BLaER1 treated with 17β-estradiol and CSF1 and Interleukin-3, amounts not matched to agents 10 nM and 100 nM (cell line): ENCODE measurements around the gene ABCA6.

Source experiments
- H3K27ac ChIP-seq, 11 experiments: shearing (Covaris generic); formaldehyde crosslinking; 2 replicates each; pipeline ENCODE4 v1.8.1; 2022
- H3K27me3 ChIP-seq, 11 experiments: shearing (Covaris generic); formaldehyde crosslinking; 2 replicates each; pipeline ENCODE4 v1.8.1; 2022
- H3K36me3 ChIP-seq, 11 experiments: shearing (Covaris generic); formaldehyde crosslinking; 2 replicates each; pipeline ENCODE4 v1.8.1; 2022
- H3K4me1 ChIP-seq, 10 experiments: shearing (Covaris generic); formaldehyde crosslinking; 2 replicates each; pipeline ENCODE4 v1.8.1; 2022
- H3K4me2 ChIP-seq, 11 experiments: shearing (Covaris generic); formaldehyde crosslinking; 2 replicates each; pipeline ENCODE4 v1.8.1; 2022
- H3K4me3 ChIP-seq, 10 experiments: shearing (Covaris generic); formaldehyde crosslinking; 2 replicates each; pipeline ENCODE4 v1.8.1; 2022
- H3K9ac ChIP-seq, 11 experiments: shearing (Covaris generic); formaldehyde crosslinking; 2 replicates each; pipeline ENCODE4 v1.8.1; 2022
- H3K9me3 ChIP-seq, 11 experiments: shearing (Covaris generic); formaldehyde crosslinking; replicated peaks in 1 of 11; 2 replicates each; pipeline ENCODE4 v1.8.1; 2022
- H4K20me1 ChIP-seq, 11 experiments: shearing (Covaris generic); formaldehyde crosslinking; 2 replicates each; pipeline ENCODE4 v1.8.1; 2022
- Cebpa-rat ChIP-seq, 11 experiments: shearing (Covaris generic); IDR thresholded peaks; 2 replicates each; pipeline ENCODE4 v1.8.1; 2022

ABCA6 gene

GRCh38 chr17:69062860-69063581, 78.7 kb downstream of the ABCA6 start:
- H3K27ac ChIP-seq, result peak overlapping the region in 5 of 11 experiments; percentile 41 to 85 (median 81); a peak in 9 of 22 replicates
- TF ChIP-seq Cebpa-rat (IDR thresholded peaks at IDR 0.05), result no peak
- peaks cover 7 to 27% (median 16%) of the 10 kb centered on the region in 11 experiments; a peak in 19 of 22 replicates for H3K9me3 ChIP-seq
- H3K27me3 ChIP-seq, result no peaks in the 10 kb centered on the region
- H4K20me1 ChIP-seq, result no peaks in the 10 kb centered on the region
- H3K4me2 ChIP-seq, result peak overlapping the region in 6 of 11 experiments; percentile 22 to 81 (median 62); a peak in 11 of 22 replicates
- peaks cover 47 to 87% (median 73%) of the 10 kb centered on the region in 10 experiments for H3K4me1 ChIP-seq
- no peak overlapping the region for H3K4me3 ChIP-seq
- peak overlapping the region in 2 of 11 experiments; percentile 25 to 49; a peak in 3 of 22 replicates for H3K9ac ChIP-seq
- no peaks in the 10 kb centered on the region; a peak in 1 of 22 replicates for H3K36me3 ChIP-seq

DNA sequence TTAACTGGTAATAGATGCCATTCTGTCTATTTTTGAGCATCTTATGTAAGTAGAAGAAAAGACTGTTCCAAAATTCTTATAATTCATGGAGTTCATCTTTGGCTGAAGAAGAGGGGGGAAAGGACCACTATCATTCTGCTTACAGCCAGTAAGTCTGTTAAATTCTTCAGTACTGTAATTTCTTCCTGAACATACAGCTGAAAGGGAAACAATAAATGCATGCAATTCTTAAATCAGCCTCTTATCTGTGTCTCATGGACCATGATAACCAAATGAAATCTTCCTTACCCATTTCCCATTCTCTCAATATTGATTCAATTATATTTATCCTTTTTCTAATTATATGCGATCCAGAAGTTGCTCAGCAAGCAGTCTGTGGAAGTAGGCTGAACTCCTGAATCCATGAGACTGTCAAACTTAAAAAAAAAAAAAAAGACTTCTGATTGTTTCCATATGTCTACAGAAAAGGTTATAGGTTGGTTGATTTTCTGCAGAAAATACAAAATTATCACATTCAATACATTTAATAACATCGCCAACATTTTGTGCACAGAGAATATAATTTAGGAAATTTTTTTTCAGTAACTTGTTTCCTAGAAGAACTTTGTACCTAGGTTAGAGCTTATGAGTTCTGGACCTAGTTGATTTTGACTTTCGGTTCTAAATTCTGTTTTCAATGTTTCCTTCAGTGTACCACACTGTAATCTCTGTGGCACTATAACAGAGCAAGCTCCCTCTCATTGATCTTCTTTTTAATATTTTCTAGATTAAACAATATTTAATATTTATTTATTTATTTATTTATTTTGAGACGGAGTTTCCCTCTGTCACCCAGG, 79.8 kb downstream of the ABCA6 start:
- H3K4me2 ChIP-seq, result peak overlapping the region; percentile 5 to 81 (median 67); a peak in 19 of 22 replicates
- H3K27me3 ChIP-seq, result no peaks in the 10 kb centered on the region
- H3K9ac ChIP-seq, result no peak overlapping the region
- H4K20me1 ChIP-seq, result no peaks in the 10 kb centered on the region
- no peak overlapping the region for H3K4me3 ChIP-seq
- no peak for TF ChIP-seq Cebpa-rat (IDR thresholded peaks at IDR 0.05)
- peaks cover 12 to 37% (median 27%) of the 10 kb centered on the region in 11 experiments; a peak in 21 of 22 replicates for H3K9me3 ChIP-seq
- H3K27ac ChIP-seq, result peak overlapping the region in 9 of 11 experiments; percentile 0 to 83 (median 65); a peak in 16 of 22 replicates
- peaks cover 43 to 76% (median 62%) of the 10 kb centered on the region in 10 experiments for H3K4me1 ChIP-seq
- no peaks in the 10 kb centered on the region; a peak in 1 of 22 replicates for H3K36me3 ChIP-seq

- H3K9ac ChIP-seq, result peak within 1 kb of the TSS in 5 of 11 experiments; percentile 5 to 28 (median 20); a peak in 4 of 22 replicates
- H3K4me3 ChIP-seq, result no peak within 1 kb of the TSS; a peak in 3 of 20 replicates
- H3K4me1 ChIP-seq, result peaks cover 32 to 65% (median 51%) of the 10 kb centered on the region in 10 experiments
- no peaks in the 10 kb centered on the region for H3K27me3 ChIP-seq
- H3K36me3 ChIP-seq, result no peaks in the 10 kb centered on the region; a peak in 1 of 22 replicates
- H3K9me3 ChIP-seq, result peaks cover 17 to 46% (median 33%) of the 10 kb centered on the region in 11 experiments; a peak in 21 of 22 replicates
- no peak for TF ChIP-seq Cebpa-rat (IDR thresholded peaks at IDR 0.05)
- no peaks in the 10 kb centered on the region for H4K20me1 ChIP-seq
- peak within 1 kb of the TSS; percentile 10 to 81 (median 59); a peak in 20 of 22 replicates for H3K27ac ChIP-seq
- H3K4me2 ChIP-seq, result peak within 1 kb of the TSS; percentile 47 to 77 (median 66)
Observed at GRCh38 chr17:69060822-69061221, 80.9 kb downstream of the ABCA6 start, which contains the start of gene ABCA9. ABCA9 (minus strand) TSS chr17:69060927; CDS start chr17:69051126, 9,801 bp downstream.

GRCh38 chr17:69059458-69060175, 82.1 kb downstream of the ABCA6 start:
- Histone ChIP-seq H3K4me3 (peak overlapping the region in 1 of 10 experiments; percentile 4; a peak in 1 of 20 replicates), H3K27ac (peak overlapping the region in 4 of 11 experiments; percentile 0 to 9 (median 6); a peak in 2 of 22 replicates)
- no peak for TF ChIP-seq Cebpa-rat (IDR thresholded peaks at IDR 0.05)

DNA sequence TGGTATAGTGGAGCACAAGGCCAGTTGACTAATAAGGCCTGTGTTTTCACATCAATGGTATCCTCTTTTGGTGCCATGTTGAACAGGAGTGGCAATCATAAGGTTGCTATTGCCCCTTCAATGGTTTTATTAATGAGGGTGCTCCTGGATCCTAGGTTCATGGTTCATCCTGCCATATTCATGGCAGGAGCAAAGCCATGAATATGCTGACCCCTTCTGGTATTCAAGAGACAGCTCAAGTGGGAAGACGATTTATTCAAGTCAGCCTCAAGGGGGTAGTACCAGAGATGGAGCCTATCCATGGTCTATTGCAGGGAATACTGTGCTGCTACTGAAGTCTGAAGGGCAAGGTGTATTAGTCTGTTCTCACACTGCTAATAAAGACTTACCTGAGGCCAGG, 83.5 kb downstream of the ABCA6 start:
- Histone ChIP-seq H4K20me1 (no peaks in the 10 kb centered on the region), H3K4me3 (no peak overlapping the region), H3K27ac (no peak overlapping the region), H3K4me1 (peaks cover 22 to 39% (median 35%) of the 10 kb centered on the region in 10 experiments), H3K36me3 (no peaks in the 10 kb centered on the region; a peak in 1 of 22 replicates), H3K9ac (no peak overlapping the region), H3K9me3 (peaks cover 17 to 54% (median 30%) of the 10 kb centered on the region in 11 experiments), H3K4me2 (no peak overlapping the region), H3K27me3 (no peaks in the 10 kb centered on the region)
- TF ChIP-seq Cebpa-rat (IDR thresholded peaks at IDR 0.05), result no peak

More at GRCh38 chr17:69059458-69060175, 82.1 kb downstream of the ABCA6 start:
- Histone ChIP-seq H3K4me1 (peaks cover 32 to 53% (median 44%) of the 10 kb centered on the region in 10 experiments), H3K27me3 (no peaks in the 10 kb centered on the region), H3K36me3 (no peaks in the 10 kb centered on the region; a peak in 1 of 22 replicates), H3K9me3 (peaks cover 17 to 48% (median 30%) of the 10 kb centered on the region in 11 experiments), H4K20me1 (no peaks in the 10 kb centered on the region), H3K9ac (no peak overlapping the region), H3K4me2 (peak overlapping the region; percentile 2 to 77 (median 32); a peak in 17 of 22 replicates)

- no peaks in the 10 kb centered on the region for H3K27me3 ChIP-seq
- peaks cover 19 to 36% (median 31%) of the 10 kb centered on the region in 10 experiments for H3K4me1 ChIP-seq
- no peaks in the 10 kb centered on the region for H4K20me1 ChIP-seq
- no peak overlapping the region for H3K4me3 ChIP-seq
- no peak for TF ChIP-seq Cebpa-rat (IDR thresholded peaks at IDR 0.05)
- H3K27ac ChIP-seq, result no peak overlapping the region
- H3K9me3 ChIP-seq, result peaks cover 17 to 63% (median 30%) of the 10 kb centered on the region in 11 experiments
- no peaks in the 10 kb centered on the region; a peak in 1 of 22 replicates for H3K36me3 ChIP-seq
- H3K4me2 ChIP-seq, result 0 out of 22 replicates have a peak overlapping the region, but pooled peaks of 1 of the 11 experiments have one; percentile 15
- no peak overlapping the region for H3K9ac ChIP-seq
Observed at GRCh38 chr17:69057280-69057679, 84.4 kb downstream of the ABCA6 start.

DNA sequence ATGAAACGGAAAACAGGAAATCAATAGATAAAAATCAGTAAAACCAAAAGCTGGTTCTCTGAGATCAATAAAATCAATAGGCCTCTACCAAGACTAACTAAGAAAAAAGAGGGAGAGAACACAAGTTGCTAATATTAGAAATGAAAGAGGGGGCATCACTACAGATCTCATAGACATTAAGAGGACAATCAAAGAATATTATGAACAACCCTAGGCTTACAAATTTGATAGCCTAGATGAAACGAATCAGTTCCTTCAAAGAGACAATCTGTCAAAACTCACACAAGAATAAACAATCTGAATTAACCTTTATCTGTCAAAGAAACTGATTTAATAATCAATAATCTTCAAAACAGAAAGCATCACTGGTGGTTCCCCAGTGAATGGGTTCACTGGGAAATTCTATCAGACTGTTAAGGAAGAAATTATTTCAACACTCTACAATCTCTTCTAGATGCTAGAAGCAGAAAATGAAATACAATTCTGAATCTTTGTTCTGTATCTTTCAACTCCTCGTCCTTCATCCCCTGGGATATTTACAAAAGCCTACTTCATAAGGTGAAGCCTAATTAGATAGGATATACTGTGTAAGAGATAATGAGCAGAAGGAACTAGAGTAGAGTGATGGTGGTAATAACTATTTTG, 85.4 kb downstream of the ABCA6 start:
- H4K20me1 ChIP-seq, result no peaks in the 10 kb centered on the region
- no peak overlapping the region for H3K9ac ChIP-seq
- peaks cover 0 to 4% (median 0%) of the 10 kb centered on the region in 11 experiments; a peak in 2 of 22 replicates for H3K36me3 ChIP-seq
- H3K9me3 ChIP-seq, result peaks cover 17 to 73% (median 30%) of the 10 kb centered on the region in 11 experiments
- H3K4me2 ChIP-seq, result no peak overlapping the region
- no peaks in the 10 kb centered on the region for H3K27me3 ChIP-seq
- H3K4me1 ChIP-seq, result peaks cover 14 to 26% (median 22%) of the 10 kb centered on the region in 10 experiments
- H3K4me3 ChIP-seq, result no peak overlapping the region
- no peak for TF ChIP-seq Cebpa-rat (IDR thresholded peaks at IDR 0.05)
- H3K27ac ChIP-seq, result no peak overlapping the region
